ENCODE results near the gene RMND5B.

GRCh38 chr5:178193251-178193809 is 62.5 kb downstream of the RMND5B start:
- no peak for TF ChIP-seq POLR2A (IDR thresholded peaks at IDR 0.05; ENCODE audit: low read length)
- no peak for TF ChIP-seq GATA1 (IDR thresholded peaks at IDR 0.05; ENCODE audit: low read depth, low read length)

All from erythroblast (primary cell).